OCI-LY3 (cell line): ENCODE results near the gene ACTG1.

Source experiments
- H2AFZ ChIP-seq: fragments of 200-600, 300-600 bp; shearing (Covaris generic); 2 replicates; pipeline ENCODE4 v1.6.0; 2014; ENCODE audit warnings: antibody characterized with exemption, low read depth, low read length
- H3K27ac ChIP-seq: fragments of 200-600, 300-600 bp; sonication (generic); 2 replicates; pipeline ENCODE4 v1.5.1; 2014; ENCODE audit warnings: mild to moderate bottlenecking, low read length, moderate library complexity, mixed read lengths
- H3K27me3 ChIP-seq: fragments of 200-600, 300-600 bp; sonication (generic); 2 replicates; pipeline ENCODE4 v1.6.1; 2014; ENCODE audit warnings: low read depth, low read length, mixed read lengths
- H3K36me3 ChIP-seq: fragments of 200-600, 300-600 bp; sonication (generic); replicated peaks from 2 replicates; pipeline ENCODE3; 2014; ENCODE audit warnings: low read depth, low read length, mixed read lengths
- H3K4me1 ChIP-seq: fragments of 300-600, 200-600 bp; sonication (generic); 2 replicates; pipeline ENCODE4 v1.6.1; 2014; ENCODE audit warnings: low read length, mixed read lengths
- H3K4me2 ChIP-seq: fragments of 200-600, 300-600 bp; sonication (generic); 2 replicates; pipeline ENCODE4 v1.6.1; 2014; ENCODE audit warnings: low read length, mixed read lengths
- H3K4me3 ChIP-seq: fragments of 300-600, 200-600 bp; sonication (generic); 2 replicates; pipeline ENCODE4 v1.5.1; 2014; ENCODE audit warnings: antibody characterized with exemption, mild to moderate bottlenecking, low read length, moderate library complexity
- H3K79me2 ChIP-seq: fragments of 300-600, 200-600 bp; shearing (Covaris generic); 2 replicates; pipeline ENCODE4 v1.6.1; 2014; ENCODE audit warnings: mild to moderate bottlenecking, low read length, mixed read lengths
- H3K9ac ChIP-seq: fragments of 300-600, 200-600 bp; shearing (Covaris generic); 2 replicates; pipeline ENCODE4 v1.6.0; 2014; ENCODE audit warnings: mild to moderate bottlenecking, low read length, moderate library complexity
- H3K9me3 ChIP-seq: fragments of 200-600, 300-600 bp; shearing (Covaris generic); 2 replicates; pipeline ENCODE4 v1.6.1; 2014; ENCODE audit warnings: low read length, mixed read lengths; ENCODE audit not compliant: insufficient read depth
- H4K20me1 ChIP-seq: fragments of 200-600, 300-600 bp; sonication (generic); 2 replicates; pipeline ENCODE4 v1.6.1; 2016; ENCODE audit warnings: low read length, mixed read lengths; ENCODE audit not compliant: insufficient read depth
- CTCF ChIP-seq: fragments of 200-600, 300-600 bp; sonication (generic); IDR thresholded peaks from 2 replicates; pipeline ENCODE4 v1.5.1; 2014; ENCODE audit warnings: antibody characterized with exemption, low read length, low read depth
- EZH2phosphoT487 ChIP-seq: fragments of 200-600 bp; shearing (Covaris generic); IDR thresholded peaks from 2 replicates; pipeline ENCODE4 v1.6.1; 2018; ENCODE audit warnings: antibody characterized with exemption, mixed run types, low read depth

The ACTG1 gene

GRCh38 chr17:81550830-81551457 lies 38.3 kb upstream of the ACTG1 start:
- Histone ChIP-seq H3K27me3 (no peaks in the 10 kb centered on the region), H3K36me3 (peaks cover 12% of the 10 kb centered on the region), H3K79me2 (peaks cover 20% of the 10 kb centered on the region), H3K27ac (no peak overlapping the region), H3K4me3 (peak overlapping the region; percentile 83), H3K4me2 (peak overlapping the region; percentile 99), H4K20me1 (no peaks in the 10 kb centered on the region), H3K9ac (peak overlapping the region; percentile 81), H2AFZ (no peak overlapping the region), H3K9me3 (no peaks in the 10 kb centered on the region), H3K4me1 (peaks cover 15% of the 10 kb centered on the region)
- TF ChIP-seq CTCF (no peak), EZH2phosphoT487 (no peak)

GRCh38 chr17:81550285-81550684 lies 37.7 kb upstream of the ACTG1 start:
- Histone ChIP-seq H3K79me2 (peaks cover 20% of the 10 kb centered on the region), H3K4me2 (no peak overlapping the region), H3K9me3 (no peaks in the 10 kb centered on the region), H3K27ac (no peak overlapping the region), H3K4me1 (peaks cover 15% of the 10 kb centered on the region), H3K27me3 (no peaks in the 10 kb centered on the region), H4K20me1 (no peaks in the 10 kb centered on the region), H3K9ac (no peak overlapping the region), H3K36me3 (peaks cover 12% of the 10 kb centered on the region), H2AFZ (no peak overlapping the region), H3K4me3 (no peak overlapping the region)
- TF ChIP-seq CTCF (no peak), EZH2phosphoT487 (no peak)

GRCh38 chr17:81549826-81550225 lies 37.2 kb upstream of the ACTG1 start:
- peaks cover 15% of the 10 kb centered on the region for H3K4me1 ChIP-seq
- H3K4me3 ChIP-seq = no peak overlapping the region
- no peak overlapping the region for H2AFZ ChIP-seq
- H4K20me1 ChIP-seq = no peaks in the 10 kb centered on the region
- TF ChIP-seq CTCF (no peak), EZH2phosphoT487 (no peak)
- peaks cover 12% of the 10 kb centered on the region for H3K36me3 ChIP-seq
- no peak overlapping the region for H3K4me2 ChIP-seq
- H3K9me3 ChIP-seq = no peaks in the 10 kb centered on the region
- H3K79me2 ChIP-seq = peaks cover 20% of the 10 kb centered on the region
- H3K9ac ChIP-seq = no peak overlapping the region
- H3K27ac ChIP-seq = no peak overlapping the region
- H3K27me3 ChIP-seq = no peaks in the 10 kb centered on the region

- Histone ChIP-seq H3K36me3 (peaks cover 12% of the 10 kb centered on the region), H2AFZ (no peak overlapping the region), H4K20me1 (no peaks in the 10 kb centered on the region), H3K79me2 (peaks cover 20% of the 10 kb centered on the region), H3K27me3 (no peaks in the 10 kb centered on the region), H3K9me3 (no peaks in the 10 kb centered on the region), H3K27ac (no peak overlapping the region), H3K4me1 (peaks cover 15% of the 10 kb centered on the region), H3K4me3 (no peak overlapping the region), H3K9ac (no peak overlapping the region), H3K4me2 (no peak overlapping the region)
- TF ChIP-seq CTCF = no peak
- TF ChIP-seq EZH2phosphoT487 = no peak
Measured at GRCh38 chr17:81549031-81549557, 36.5 kb upstream of the ACTG1 start.
